ENCODE measurements around the gene FPGT.

GRCh38 chr1:74245168-74245772 is 47.2 kb downstream of the FPGT start:
- TF ChIP-seq EP300 (IDR thresholded peaks at IDR 0.05) (no peak), POLR2A (IDR thresholded peaks at IDR 0.05; ENCODE audit: low read length) (no peak), POLR2AphosphoS2 (conservative IDR thresholded peaks at IDR 0.05; ENCODE audit: low read length) (no peak), CHD2 (IDR thresholded peaks at IDR 0.05; ENCODE audit: low read length, partially characterized antibody) (no peak), USF2 (IDR thresholded peaks at IDR 0.05) (no peak), CTCF (IDR thresholded peaks at IDR 0.05) (no peak), KDM5A (IDR thresholded peaks at IDR 0.05) (no peak), SMC3 (IDR thresholded peaks at IDR 0.05) (no peak), CBX2 (IDR thresholded peaks at IDR 0.05; ENCODE audit: borderline replicate concordance, low read depth) (no peak), REST (IDR thresholded peaks at IDR 0.05) (no peak), HDAC2 (IDR thresholded peaks at IDR 0.05) (no peak), CEBPB (IDR thresholded peaks at IDR 0.05) (no peak), JUNB (IDR thresholded peaks at IDR 0.05) (no peak)
